ENCODE results near the gene PARD6G. TPM values are rescaled to one million over a fixed set of nuclear protein-coding genes. Genes with fewer than 3 reads are reported as not detected.
"Not testable (repeated sequence)": the region's sequence is repeated elsewhere in the genome, so short reads cannot be mapped to it uniquely, and the experiment has no call there.

PARD6G gene
- total RNA-seq, 1 experiment from 2014 or later, result 3.4 TPM

DNA sequence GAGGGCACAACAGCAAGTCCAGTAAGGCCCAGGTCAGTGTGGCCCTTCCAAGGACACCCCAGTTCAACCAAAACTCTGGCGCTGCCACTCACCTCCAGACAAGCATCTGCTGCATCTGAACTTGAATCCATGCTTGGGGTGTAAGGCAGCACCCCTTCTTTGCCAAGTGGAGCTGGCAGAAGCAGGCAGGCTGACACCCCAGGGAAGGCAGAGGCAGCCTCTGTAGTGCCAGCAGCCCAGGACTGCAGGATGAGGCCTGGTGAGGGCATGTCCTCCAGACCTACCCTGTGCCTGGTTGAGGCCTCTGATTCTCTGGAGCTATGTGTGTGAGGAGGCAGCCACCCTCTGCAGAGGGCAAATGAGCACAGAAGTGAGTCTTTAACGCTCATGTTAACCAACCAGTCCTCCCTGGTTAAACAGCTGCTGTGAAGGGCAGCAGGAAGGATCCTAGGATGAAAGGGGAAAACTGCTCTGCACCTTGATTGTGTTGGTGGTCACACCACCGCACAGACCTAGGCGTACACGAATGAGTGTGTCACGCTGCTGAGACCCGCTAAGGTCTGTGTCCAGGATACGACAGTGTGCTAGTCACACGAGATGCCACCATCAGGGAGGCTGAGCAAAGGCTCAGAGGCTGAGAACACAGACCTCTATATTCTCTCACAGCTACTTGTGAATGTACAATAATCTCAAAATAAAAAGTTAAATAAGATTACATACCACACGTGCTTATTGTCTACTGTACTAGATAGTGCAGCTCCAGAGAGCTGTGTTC, 2.2 kb downstream of the PARD6G start:
- no peak for DNase-seq
- no peaks in the 10 kb centered on the region for H3K36me3 ChIP-seq
- no peak overlapping the region for H3K4me3 ChIP-seq
- H3K27me3 ChIP-seq, result no peaks in the 10 kb centered on the region
- H3K9me3 ChIP-seq, result no peaks in the 10 kb centered on the region

GRCh38 chr18:80244167-80244566, 3.1 kb downstream of the PARD6G start:
- no peaks in the 10 kb centered on the region for H3K36me3 ChIP-seq
- DNase-seq, result no peak
- H3K4me3 ChIP-seq, result no peak overlapping the region
- H3K27me3 ChIP-seq, result no peaks in the 10 kb centered on the region
- no peaks in the 10 kb centered on the region for H3K9me3 ChIP-seq

- no peak overlapping the region for H3K4me3 ChIP-seq
- H3K36me3 ChIP-seq, result no peaks in the 10 kb centered on the region
- no peaks in the 10 kb centered on the region for H3K27me3 ChIP-seq
- DNase-seq, result no peak
- no peaks in the 10 kb centered on the region for H3K9me3 ChIP-seq
Measured at GRCh38 chr18:80243204-80243603, 4.1 kb downstream of the PARD6G start.

- H3K4me3 ChIP-seq, result no peak overlapping the region
Measured at GRCh38 chr18:80241919-80242777, 5.2 kb downstream of the PARD6G start.

GRCh38 chr18:80239830-80240229, 7.5 kb downstream of the PARD6G start:
- Histone ChIP-seq H3K27me3 (no peaks in the 10 kb centered on the region), H3K9me3 (no peaks in the 10 kb centered on the region), H3K36me3 (no peaks in the 10 kb centered on the region), H3K4me3 (no peak overlapping the region)
- no peak for DNase-seq

More at GRCh38 chr18:80241919-80242777, 5.2 kb downstream of the PARD6G start:
- Histone ChIP-seq H3K9me3 (no peaks in the 10 kb centered on the region), H3K27me3 (no peaks in the 10 kb centered on the region), H3K36me3 (no peaks in the 10 kb centered on the region)
- no peak for DNase-seq

GRCh38 chr18:80238651-80239260, 8.6 kb downstream of the PARD6G start:
- H3K27me3 ChIP-seq, result no peaks in the 10 kb centered on the region
- DNase-seq, result no peak
- no peaks in the 10 kb centered on the region for H3K9me3 ChIP-seq
- no peaks in the 10 kb centered on the region for H3K36me3 ChIP-seq
- H3K4me3 ChIP-seq, result no peak overlapping the region

DNA sequence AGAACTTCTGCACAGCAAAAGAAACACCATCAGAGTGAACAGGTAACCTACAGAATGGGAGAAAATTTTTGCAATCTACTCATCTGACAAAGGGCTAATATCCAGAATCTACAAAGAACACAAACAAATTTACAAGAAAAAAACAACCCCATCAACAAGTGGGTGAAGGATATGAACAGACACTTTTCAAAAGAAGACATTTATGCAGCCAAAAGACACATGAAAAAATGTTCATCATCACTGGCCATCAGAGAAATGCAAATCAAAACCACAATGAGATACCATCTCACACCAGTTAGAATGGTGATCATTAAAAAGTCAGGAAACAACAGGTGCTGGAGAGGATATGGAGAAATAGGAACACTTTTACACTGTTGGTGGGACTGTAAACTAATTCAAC, 9.8 kb downstream of the PARD6G start:
- not testable (repeated sequence) for H3K36me3 ChIP-seq, H3K4me3 ChIP-seq, H3K27me3 ChIP-seq, DNase-seq, H3K9me3 ChIP-seq

GRCh38 chr18:80234398-80234797, 12.9 kb downstream of the PARD6G start:
- DNase-seq, result no peak
- Histone ChIP-seq H3K36me3 (no peaks in the 10 kb centered on the region), H3K27me3 (no peaks in the 10 kb centered on the region), H3K9me3 (no peaks in the 10 kb centered on the region), H3K4me3 (no peak overlapping the region)

- DNase-seq, result no peak
- Histone ChIP-seq H3K36me3 (no peaks in the 10 kb centered on the region), H3K4me3 (no peak overlapping the region), H3K27me3 (no peaks in the 10 kb centered on the region), H3K9me3 (no peaks in the 10 kb centered on the region)
Measured at GRCh38 chr18:80233899-80234298, 13.4 kb downstream of the PARD6G start.

- H3K27me3 ChIP-seq, result no peaks in the 10 kb centered on the region
- no peak for DNase-seq
Measured at GRCh38 chr18:80233201-80233835, 14.0 kb downstream of the PARD6G start.

DNA sequence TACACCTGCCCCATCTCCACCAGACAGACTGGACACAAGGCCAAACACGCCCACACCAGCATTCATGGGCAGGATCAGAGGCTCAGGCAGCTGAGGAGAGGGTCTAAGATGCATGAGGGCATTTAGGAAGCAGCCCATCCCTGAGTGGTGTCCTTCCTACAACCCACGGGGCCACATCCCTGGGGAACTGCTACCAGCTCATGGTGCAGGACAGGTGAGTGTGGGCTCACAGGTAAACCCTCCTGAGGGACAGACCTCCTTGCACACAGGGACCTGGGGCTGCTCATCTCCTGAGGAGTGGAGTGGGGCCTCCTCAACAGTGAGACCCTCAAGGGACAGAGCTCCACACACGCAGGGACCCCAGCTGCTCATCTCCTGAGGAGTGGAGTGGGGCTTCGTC, 14.6 kb downstream of the PARD6G start:
- H3K4me3 ChIP-seq, result no peak overlapping the region
- DNase-seq, result no peak
- no peaks in the 10 kb centered on the region for H3K36me3 ChIP-seq
- no peaks in the 10 kb centered on the region for H3K27me3 ChIP-seq
- H3K9me3 ChIP-seq, result no peaks in the 10 kb centered on the region

More at GRCh38 chr18:80233201-80233835, 14.0 kb downstream of the PARD6G start:
- no peaks in the 10 kb centered on the region for H3K36me3 ChIP-seq
- no peaks in the 10 kb centered on the region for H3K9me3 ChIP-seq
- H3K4me3 ChIP-seq, result no peak overlapping the region

- no peak for DNase-seq
Measured at GRCh38 chr18:80232030-80232429, 15.3 kb downstream of the PARD6G start.

GRCh38 chr18:80231616-80232015, 15.7 kb downstream of the PARD6G start:
- DNase-seq, result no peak
- Histone ChIP-seq H3K9me3 (no peaks in the 10 kb centered on the region), H3K27me3 (no peaks in the 10 kb centered on the region), H3K36me3 (no peaks in the 10 kb centered on the region), H3K4me3 (no peak overlapping the region)

More at GRCh38 chr18:80232030-80232429, 15.3 kb downstream of the PARD6G start:
- no peaks in the 10 kb centered on the region for H3K27me3 ChIP-seq
- no peaks in the 10 kb centered on the region for H3K9me3 ChIP-seq
- H3K36me3 ChIP-seq, result no peaks in the 10 kb centered on the region
- H3K4me3 ChIP-seq, result no peak overlapping the region

- H3K27me3 ChIP-seq, result no peaks in the 10 kb centered on the region
- H3K4me3 ChIP-seq, result no peak overlapping the region
- H3K36me3 ChIP-seq, result no peaks in the 10 kb centered on the region
- no peaks in the 10 kb centered on the region for H3K9me3 ChIP-seq
- DNase-seq, result no peak
Measured at GRCh38 chr18:80231151-80231550, 16.2 kb downstream of the PARD6G start.

GRCh38 chr18:80229766-80230745, 17.3 kb downstream of the PARD6G start:
- no peaks in the 10 kb centered on the region for H3K9me3 ChIP-seq
- H3K27me3 ChIP-seq, result no peaks in the 10 kb centered on the region
- no peak for DNase-seq
- H3K4me3 ChIP-seq, result no peak overlapping the region
- no peaks in the 10 kb centered on the region for H3K36me3 ChIP-seq

GRCh38 chr18:80229363-80229762, 18.0 kb downstream of the PARD6G start:
- Histone ChIP-seq H3K27me3 (no peaks in the 10 kb centered on the region), H3K9me3 (no peaks in the 10 kb centered on the region), H3K36me3 (no peaks in the 10 kb centered on the region), H3K4me3 (no peak overlapping the region)
- DNase-seq, result no peak
